Transverse colon (tissue), 4 donors: ENCODE results near the gene RTP2.

Experiments used
- CTCF ChIP-seq, 5 experiments: fragments of 200-600 bp in 3 of 5; fragments of 450-650 bp in 2 of 5; sonication (generic) in 3 of 5; IDR thresholded peaks; 1 replicate in 2 of 5; 2 replicates in 3 of 5; pipeline ENCODE4 v1.5.1; 2016 to 2017; ENCODE audit warnings: antibody characterized with exemption in 5 of 5, inconsistent platforms in 3 of 5, mild to moderate bottlenecking in 2 of 5, moderate library complexity in 1 of 5
- POLR2AphosphoS5 ChIP-seq, 3 donors: sonication (generic); formaldehyde crosslinking; IDR thresholded peaks; one replicate each; pipeline ENCODE4 v1.6.1; 2016; ENCODE audit warnings: antibody characterized with exemption in 3 of 3

DNA sequence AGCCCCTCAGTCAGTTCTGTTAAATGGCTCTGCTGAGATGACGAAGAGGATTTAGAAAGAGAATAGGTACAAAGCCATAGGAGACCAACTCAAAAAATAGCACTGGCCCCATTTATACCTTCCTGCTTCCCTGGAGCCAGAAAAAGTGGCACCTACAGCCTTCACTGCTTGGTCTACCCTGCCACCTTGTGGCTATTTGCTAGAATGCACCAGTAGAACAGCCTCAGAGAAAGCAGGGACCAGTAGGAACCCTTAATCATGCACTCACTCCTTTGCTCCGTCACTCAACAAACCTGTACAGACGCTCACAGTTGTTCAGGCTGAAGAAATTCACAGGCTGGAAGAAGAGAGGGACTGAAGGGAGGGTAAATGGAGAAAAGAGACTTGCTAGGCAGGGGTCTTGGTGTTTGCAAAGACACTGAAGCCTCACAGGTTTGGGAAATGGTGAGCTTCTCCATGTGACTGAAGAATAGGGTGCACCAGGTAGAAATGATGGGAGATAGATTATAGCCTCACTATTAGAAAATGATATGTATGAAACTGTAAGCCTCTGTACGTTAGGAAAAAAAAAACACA, 12.1 kb upstream of the RTP2 start:
- TF ChIP-seq POLR2AphosphoS5 (IDR thresholded peaks at IDR 0.05), result no peak
- TF ChIP-seq CTCF (IDR thresholded peaks at IDR 0.05), result peak; percentile 83 to 94 (median 91)
